ENCODE data around the gene DPP6. TPM values are rescaled to one million over a fixed set of nuclear protein-coding genes. Genes with fewer than 3 reads are reported as not detected.
A peak's percentile ranks its signal among the peaks of the same experiment; 100 is the strongest.

Gene DPP6
- total RNA-seq, 4 donors from 2014 or later, result 1.5 to 2.9 TPM; not detected in 2

GRCh38 chr7:154794147-154794780 is 742.1 kb downstream of the DPP6 start:
- H3K9me3 ChIP-seq, result no peaks in the 10 kb centered on the region
- TF ChIP-seq POLR2A (IDR thresholded peaks at IDR 0.05) (no peak), CTCF (IDR thresholded peaks at IDR 0.05) (peak in 3 of 6 experiments; percentile 11 to 32 (median 25))
- H3K4me3 ChIP-seq, result no peak overlapping the region
- no peaks in the 10 kb centered on the region for H3K4me1 ChIP-seq
- no peak for DNase-seq
- no peaks in the 10 kb centered on the region for H3K36me3 ChIP-seq
- H3K27me3 ChIP-seq, result no peaks in the 10 kb centered on the region
- no peak overlapping the region for H3K27ac ChIP-seq

- Histone ChIP-seq H3K36me3 (no peaks in the 10 kb centered on the region), H3K4me3 (no peak overlapping the region), H3K4me1 (no peaks in the 10 kb centered on the region), H3K9me3 (no peaks in the 10 kb centered on the region), H3K27me3 (no peaks in the 10 kb centered on the region), H3K27ac (no peak overlapping the region)
- DNase-seq, result no peak
- TF ChIP-seq POLR2A (IDR thresholded peaks at IDR 0.05) (no peak), CTCF (IDR thresholded peaks at IDR 0.05) (no peak)
Observed at GRCh38 chr7:154795014-154795413, 742.8 kb downstream of the DPP6 start.

- Histone ChIP-seq H3K36me3 (no peaks in the 10 kb centered on the region), H3K4me1 (no peaks in the 10 kb centered on the region), H3K27ac (no peak overlapping the region), H3K4me3 (no peak overlapping the region), H3K9me3 (no peaks in the 10 kb centered on the region), H3K27me3 (no peaks in the 10 kb centered on the region)
- TF ChIP-seq CTCF (IDR thresholded peaks at IDR 0.05), result no peak
- no peak for TF ChIP-seq POLR2A (IDR thresholded peaks at IDR 0.05)
- DNase-seq, result no peak
Observed at GRCh38 chr7:154795437-154795836, 743.2 kb downstream of the DPP6 start.

GRCh38 chr7:154804449-154804848 is 752.3 kb downstream of the DPP6 start:
- no peak for DNase-seq
- no peak overlapping the region for H3K4me3 ChIP-seq
- H3K4me1 ChIP-seq, result no peaks in the 10 kb centered on the region
- TF ChIP-seq POLR2A (IDR thresholded peaks at IDR 0.05) (no peak), CTCF (IDR thresholded peaks at IDR 0.05) (no peak)
- H3K27ac ChIP-seq, result no peak overlapping the region
- H3K36me3 ChIP-seq, result no peaks in the 10 kb centered on the region
- no peaks in the 10 kb centered on the region for H3K27me3 ChIP-seq
- H3K9me3 ChIP-seq, result no peaks in the 10 kb centered on the region

GRCh38 chr7:154812027-154812426 is 759.8 kb downstream of the DPP6 start:
- H3K36me3 ChIP-seq, result no peaks in the 10 kb centered on the region
- no peak overlapping the region for H3K4me3 ChIP-seq
- no peak overlapping the region for H3K27ac ChIP-seq
- no peak for DNase-seq
- H3K27me3 ChIP-seq, result peaks cover 0 to 2% of the 10 kb centered on the region in 2 donors
- no peaks in the 10 kb centered on the region for H3K4me1 ChIP-seq
- TF ChIP-seq POLR2A (IDR thresholded peaks at IDR 0.05) (no peak), CTCF (IDR thresholded peaks at IDR 0.05) (no peak)
- H3K9me3 ChIP-seq, result peaks cover 0 to 4% (median 0%) of the 10 kb centered on the region in 4 donors

Data from Peyer's patch (tissue), 4 donors.